ENCODE measurements around the gene CNDP1. TPM values are rescaled to one million over a fixed set of nuclear protein-coding genes. Genes with fewer than 3 reads are reported as not detected.
A peak's percentile ranks its signal among the peaks of the same experiment; 100 is the strongest.

The CNDP1 gene
- total RNA-seq, 2 experiments from 2014 or later, result not detected

DNA sequence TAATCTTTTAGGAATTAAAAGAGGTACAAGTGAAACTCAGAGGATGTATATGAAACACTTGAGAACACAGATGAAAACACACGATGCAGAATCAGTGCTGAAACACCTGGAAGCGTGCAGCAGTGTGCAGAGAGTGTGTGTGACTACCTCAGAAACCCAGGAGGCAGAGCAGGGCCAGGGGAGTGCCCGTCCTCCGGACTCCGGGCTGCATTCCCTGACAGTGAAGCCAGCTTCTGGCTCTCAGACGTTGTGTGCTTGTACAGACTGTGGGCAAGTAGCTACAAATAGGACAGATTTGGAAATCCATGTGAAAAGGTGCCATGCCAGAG, 98.0 kb downstream of the CNDP1 start:
- H3K4me3 Mint-ChIP-seq, result peak overlapping the region; percentile 70
- ATAC-seq (peak; percentile 29), DNase-seq (no peak)
- intact Hi-C loops (cut with micrococcal nuclease), result no loop called here
- ChIA-PET CTCF (interaction anchor here (1.0 kb wide), 1 partner anchor 9 kb away, joined by 3 read pairs; no protein-coding TSS in a partner anchor), POLR2A (interaction anchor here (0.9 kb wide), 1 partner anchor 9 kb away, joined by 3 read pairs; no protein-coding TSS in a partner anchor)
- no peaks in the 10 kb centered on the region for H3K27me3 Mint-ChIP-seq
- peaks cover 35% of the 10 kb centered on the region for H3K4me1 Mint-ChIP-seq (ENCODE audit: low read depth)
- peaks cover 2% of the 10 kb centered on the region for H3K9me3 Mint-ChIP-seq
- TF ChIP-seq, protein P1, sequence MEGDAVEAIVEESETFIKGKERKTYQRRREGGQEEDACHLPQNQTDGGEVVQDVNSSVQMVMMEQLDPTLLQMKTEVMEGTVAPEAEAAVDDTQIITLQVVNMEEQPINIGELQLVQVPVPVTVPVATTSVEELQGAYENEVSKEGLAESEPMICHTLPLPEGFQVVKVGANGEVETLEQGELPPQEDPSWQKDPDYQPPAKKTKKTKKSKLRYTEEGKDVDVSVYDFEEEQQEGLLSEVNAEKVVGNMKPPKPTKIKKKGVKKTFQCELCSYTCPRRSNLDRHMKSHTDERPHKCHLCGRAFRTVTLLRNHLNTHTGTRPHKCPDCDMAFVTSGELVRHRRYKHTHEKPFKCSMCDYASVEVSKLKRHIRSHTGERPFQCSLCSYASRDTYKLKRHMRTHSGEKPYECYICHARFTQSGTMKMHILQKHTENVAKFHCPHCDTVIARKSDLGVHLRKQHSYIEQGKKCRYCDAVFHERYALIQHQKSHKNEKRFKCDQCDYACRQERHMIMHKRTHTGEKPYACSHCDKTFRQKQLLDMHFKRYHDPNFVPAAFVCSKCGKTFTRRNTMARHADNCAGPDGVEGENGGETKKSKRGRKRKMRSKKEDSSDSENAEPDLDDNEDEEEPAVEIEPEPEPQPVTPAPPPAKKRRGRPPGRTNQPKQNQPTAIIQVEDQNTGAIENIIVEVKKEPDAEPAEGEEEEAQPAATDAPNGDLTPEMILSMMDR (IDR thresholded peaks at IDR 0.05), result no peak
- H3K36me3 Mint-ChIP-seq (ENCODE audit: low read depth), result peaks cover 35% of the 10 kb centered on the region
- H3K27ac Mint-ChIP-seq, result peak overlapping the region; percentile 95

DNA sequence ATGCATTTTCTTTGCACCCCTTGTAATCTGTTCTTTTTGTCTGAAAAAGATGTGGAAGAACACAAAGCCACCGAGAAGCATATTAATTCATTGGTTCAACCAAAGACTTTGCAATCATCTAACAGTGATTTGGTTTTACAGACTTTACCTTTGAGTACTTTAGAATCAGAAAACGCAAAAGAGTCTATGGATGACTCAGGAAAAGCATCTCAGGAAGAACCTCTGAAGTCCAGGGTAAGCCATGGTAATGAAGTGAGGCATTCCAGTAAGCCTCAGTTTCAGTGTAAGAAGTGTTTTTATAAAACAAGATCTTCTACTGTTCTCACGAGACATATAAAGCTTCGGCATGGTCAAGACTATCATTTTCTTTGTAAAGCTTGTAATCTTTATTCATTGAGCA, 98.6 kb downstream of the CNDP1 start:
- peaks cover 2% of the 10 kb centered on the region for H3K9me3 Mint-ChIP-seq
- intact Hi-C loops (cut with micrococcal nuclease), result no loop called here
- H3K4me3 Mint-ChIP-seq, result no peak overlapping the region
- POLR2A ChIA-PET, result no interaction called here
- CTCF ChIA-PET, result interaction anchor here (1.2 kb wide), 1 partner anchor 13 kb away, joined by 3 read pairs; no protein-coding TSS in a partner anchor
- no peak for ATAC-seq
- peaks cover 35% of the 10 kb centered on the region for H3K36me3 Mint-ChIP-seq (ENCODE audit: low read depth)
- DNase-seq, result no peak
- H3K27ac Mint-ChIP-seq, result peak overlapping the region; percentile 95
- H3K4me1 Mint-ChIP-seq (ENCODE audit: low read depth), result peaks cover 35% of the 10 kb centered on the region
- no peaks in the 10 kb centered on the region for H3K27me3 Mint-ChIP-seq
- TF ChIP-seq, protein P1 (IDR thresholded peaks at IDR 0.05), result no peak

DNA sequence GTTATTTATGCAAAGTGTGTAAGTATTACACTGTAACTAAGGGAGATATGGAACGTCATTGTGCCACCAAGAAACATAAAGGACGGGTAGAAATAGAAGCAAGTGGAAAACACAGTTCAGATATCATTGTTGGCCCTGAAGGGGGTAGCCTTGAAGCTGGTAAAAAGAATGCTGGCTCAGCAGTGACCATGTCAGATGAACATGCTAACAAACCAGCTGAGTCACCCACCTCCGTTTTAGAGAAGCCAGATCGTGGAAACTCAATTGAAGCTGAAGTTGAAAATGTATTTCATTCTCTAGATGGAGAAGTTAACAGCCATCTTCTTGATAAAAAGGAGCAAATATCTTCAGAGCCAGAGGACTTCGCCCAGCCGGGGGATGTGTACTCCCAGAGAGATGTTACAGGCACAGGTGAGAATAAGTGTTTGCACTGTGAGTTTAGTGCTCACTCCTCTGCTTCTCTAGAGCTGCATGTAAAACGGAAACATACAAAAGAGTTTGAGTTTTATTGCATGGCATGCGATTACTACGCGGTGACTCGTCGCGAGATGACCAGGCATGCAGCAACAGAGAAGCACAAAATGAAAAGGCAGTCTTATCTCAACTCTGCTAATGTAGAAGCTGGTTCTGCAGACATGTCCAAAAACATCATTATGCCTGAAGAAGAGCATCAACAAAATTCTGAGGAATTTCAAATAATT, 99.5 kb downstream of the CNDP1 start:
- no peak for DNase-seq
- ChIA-PET CTCF (interaction anchor here (1.2 kb wide), 1 partner anchor 12 kb away, joined by 3 read pairs; no protein-coding TSS in a partner anchor), POLR2A (no interaction called here)
- Mint-ChIP-seq H3K4me1 (ENCODE audit: low read depth) (peaks cover 35% of the 10 kb centered on the region), H3K36me3 (ENCODE audit: low read depth) (peaks cover 35% of the 10 kb centered on the region), H3K4me3 (no peak overlapping the region), H3K27ac (no peak overlapping the region), H3K27me3 (no peaks in the 10 kb centered on the region), H3K9me3 (peaks cover under 1% of the 10 kb centered on the region)
- no peak for ATAC-seq
- TF ChIP-seq, protein P1 (IDR thresholded peaks at IDR 0.05), result no peak
- intact Hi-C loops (cut with micrococcal nuclease), result no loop called here

DNA sequence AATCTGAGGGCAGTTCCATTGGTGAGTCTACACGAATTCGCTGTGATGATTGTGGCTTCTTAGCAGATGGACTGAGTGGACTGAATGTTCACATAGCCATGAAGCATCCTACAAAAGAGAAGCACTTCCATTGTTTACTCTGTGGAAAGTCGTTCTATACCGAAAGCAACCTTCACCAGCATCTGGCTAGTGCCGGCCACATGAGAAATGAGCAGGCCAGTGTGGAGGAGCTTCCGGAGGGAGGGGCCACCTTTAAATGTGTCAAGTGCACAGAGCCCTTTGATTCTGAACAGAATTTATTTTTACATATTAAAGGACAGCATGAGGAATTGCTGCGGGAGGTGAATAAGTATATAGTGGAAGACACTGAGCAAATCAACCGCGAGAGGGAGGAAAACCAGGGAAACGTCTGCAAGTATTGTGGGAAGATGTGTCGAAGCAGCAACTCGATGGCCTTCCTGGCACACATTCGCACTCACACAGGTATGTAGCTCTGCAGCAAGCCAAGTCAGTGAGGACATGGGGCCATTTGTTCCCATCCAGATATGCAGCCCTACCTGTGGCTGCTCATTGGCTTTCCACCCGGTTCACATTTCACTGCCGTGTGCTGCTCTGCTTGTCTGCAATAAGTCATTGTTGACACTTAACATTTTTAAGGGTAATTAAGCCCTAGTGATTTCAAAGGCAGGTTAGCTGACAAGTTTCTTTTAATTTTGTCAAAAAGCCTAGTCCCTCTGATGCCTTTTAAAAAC, 101.1 kb downstream of the CNDP1 start:
- Mint-ChIP-seq H3K27ac (peak overlapping the region; percentile 32), H3K4me1 (ENCODE audit: low read depth) (peaks cover 34% of the 10 kb centered on the region), H3K4me3 (no peak overlapping the region), H3K27me3 (no peaks in the 10 kb centered on the region), H3K9me3 (no peaks in the 10 kb centered on the region), H3K36me3 (ENCODE audit: low read depth) (peaks cover 35% of the 10 kb centered on the region)
- ATAC-seq, result no peak
- no peak for DNase-seq
- ChIA-PET POLR2A (no interaction called here), CTCF (no interaction called here)
- TF ChIP-seq, protein P1 (IDR thresholded peaks at IDR 0.05), result no peak
- intact Hi-C loops (cut with micrococcal nuclease), result no loop called here

Other genes starting within 250 kb of the CNDP1 start
- 10 to 100 TPM; 60.2 to 62.4 TPM for gene CYB5A, start 242.5 kb upstream of the CNDP1 start, total RNA-seq
- gene C18orf63, start 218.7 kb upstream of the CNDP1 start, total RNA-seq, result not detected
- gene DIPK1C, start 77.2 kb upstream of the CNDP1 start, total RNA-seq, result not detected
- 100 to 1,000 TPM; 121 to 136 TPM for gene CNDP2, start 38.1 kb upstream of the CNDP1 start, total RNA-seq
- 10 to 100 TPM in 1 of 2 experiments, 1 to 10 TPM in 1; 9.9 to 10.8 TPM for gene ZNF407, start 63.4 kb downstream of the CNDP1 start, total RNA-seq